Measurements from ENCODE around the gene MAN2A2. TPM values are rescaled to one million over a fixed set of nuclear protein-coding genes. Genes with fewer than 3 reads are reported as not detected.

MAN2A2 gene
- total and polyA plus RNA-seq, 2 of the 8 experiments (the other 6 are each of a cell fraction or from before 2014, with no cell fraction given) = 23.1 to 29.7 TPM

- no peak overlapping the region for H3K27ac ChIP-seq (ENCODE audit: low read depth, low read length)
- no peak overlapping the region for H2AK5ac ChIP-seq (ENCODE audit: low read depth, low read length)
- no peak overlapping the region for H3K14ac ChIP-seq (ENCODE audit: insufficient read length)
- no peak overlapping the region for H2AFZ ChIP-seq (ENCODE audit: low read length)
- H3K4me2 ChIP-seq (ENCODE audit: insufficient read depth in 1 of 2, low read depth in 2 of 2, low read length in 2 of 2) = no peak overlapping the region
- H3K4me3 ChIP-seq (ENCODE audit: extremely low read depth in 1 of 4, insufficient read depth in 2 of 4, low read depth in 3 of 4, low read length in 4 of 4) = no peak overlapping the region
- ChIA-PET CTCF (ENCODE audit: partially characterized antibody) (interaction anchor here (0.6 to 3.3 kb wide), 3 partner anchors 8 to 19 kb away, joined by 3 to 17 read pairs (median 6); no protein-coding TSS in a partner anchor), POLR2A (ENCODE audit: partially characterized antibody) (interaction anchor here (0.6 to 1.6 kb wide), 5 partner anchors 8 to 29 kb away, joined by 3 to 4 read pairs (median 3); no protein-coding TSS in a partner anchor)
- no peaks in the 10 kb centered on the region for H3K4me1 ChIP-seq (replicated peaks in 1 of 4; ENCODE audit: control insufficient read depth in 3 of 4, insufficient read depth in 4 of 4, low read length in 3 of 4)
- no peak overlapping the region; a peak in 1 of 7 replicates for H3K9ac ChIP-seq (replicated peaks in 1 of 4; ENCODE audit: extremely low read depth in 1 of 4, low read depth in 3 of 4, low read length in 3 of 4)
- no peaks in the 10 kb centered on the region for H3K27me3 ChIP-seq (replicated peaks in 1 of 4; ENCODE audit: control insufficient read depth in 3 of 4, extremely low read depth in 1 of 4, insufficient read depth in 3 of 4, low read length in 3 of 4)
- H4K5ac ChIP-seq (ENCODE audit: insufficient read length, low read depth, low read length) = no peak overlapping the region
- H3K36me3 ChIP-seq (ENCODE audit: control insufficient read depth in 2 of 4, insufficient read depth in 4 of 4, low read length in 3 of 4) = peaks cover 44 to 87% (median 75%) of the 10 kb centered on the region in 4 experiments
- H3K9me3 ChIP-seq (ENCODE audit: insufficient read depth in 2 of 2, low read depth in 1 of 2, low read length in 1 of 2) = no peaks in the 10 kb centered on the region
- no peak overlapping the region for H2BK20ac ChIP-seq (ENCODE audit: low read length)
- H3K4ac ChIP-seq (replicated peaks; ENCODE audit: insufficient read length, low read depth, low read length) = no peak overlapping the region
- TF ChIP-seq POU5F1 (IDR thresholded peaks at IDR 0.05; ENCODE audit: low read depth, low read length) (no peak), EZH2 (IDR thresholded peaks at IDR 0.05; ENCODE audit: low read depth, low read length, severe bottlenecking) (no peak), SUZ12 (IDR thresholded peaks at IDR 0.05; ENCODE audit: low read length) (no peak), TBP (IDR thresholded peaks at IDR 0.05; ENCODE audit: low read depth, low read length) (no peak), JUND (IDR thresholded peaks at IDR 0.05; ENCODE audit: low read length) (no peak), EP300 (IDR thresholded peaks at IDR 0.05; ENCODE audit: borderline replicate concordance in 1 of 2, low read depth in 2 of 2, low read length in 2 of 2) (no peak), TEAD4 (IDR thresholded peaks at IDR 0.05; ENCODE audit: low read depth, low read length) (no peak), SIN3A (conservative IDR thresholded peaks at IDR 0.05 in 1 of 2, IDR thresholded peaks at IDR 0.05 in 1 of 2; ENCODE audit: low read depth in 1 of 2, low read length in 2 of 2) (no peak), SP4 (IDR thresholded peaks at IDR 0.05; ENCODE audit: low read length) (no peak)
- TF ChIP-seq, protein P1, sequence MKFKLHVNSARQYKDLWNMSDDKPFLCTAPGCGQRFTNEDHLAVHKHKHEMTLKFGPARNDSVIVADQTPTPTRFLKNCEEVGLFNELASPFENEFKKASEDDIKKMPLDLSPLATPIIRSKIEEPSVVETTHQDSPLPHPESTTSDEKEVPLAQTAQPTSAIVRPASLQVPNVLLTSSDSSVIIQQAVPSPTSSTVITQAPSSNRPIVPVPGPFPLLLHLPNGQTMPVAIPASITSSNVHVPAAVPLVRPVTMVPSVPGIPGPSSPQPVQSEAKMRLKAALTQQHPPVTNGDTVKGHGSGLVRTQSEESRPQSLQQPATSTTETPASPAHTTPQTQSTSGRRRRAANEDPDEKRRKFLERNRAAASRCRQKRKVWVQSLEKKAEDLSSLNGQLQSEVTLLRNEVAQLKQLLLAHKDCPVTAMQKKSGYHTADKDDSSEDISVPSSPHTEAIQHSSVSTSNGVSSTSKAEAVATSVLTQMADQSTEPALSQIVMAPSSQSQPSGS (IDR thresholded peaks at IDR 0.05; ENCODE audit: low read length) = no peak
- H3K23me2 ChIP-seq (ENCODE audit: low read depth, low read length) = no peaks in the 10 kb centered on the region
- H3K79me1 ChIP-seq (ENCODE audit: low read depth, low read length) = no peaks in the 10 kb centered on the region
- no peak overlapping the region for H2BK120ac ChIP-seq (replicated peaks; ENCODE audit: low read depth, low read length)
- H4K8ac ChIP-seq (ENCODE audit: extremely low read depth, insufficient read depth, low read length) = no peak overlapping the region
- peaks cover 4 to 8% of the 10 kb centered on the region in 2 experiments for H4K20me1 ChIP-seq (replicated peaks in 1 of 2; ENCODE audit: control insufficient read depth in 1 of 2, insufficient read depth in 2 of 2, low read length in 2 of 2)
- no peak overlapping the region for H3K56ac ChIP-seq (replicated peaks; ENCODE audit: insufficient read length, low read depth, low read length)
- no peak overlapping the region for H3K23ac ChIP-seq (ENCODE audit: insufficient read length)
- H4K91ac ChIP-seq (replicated peaks; ENCODE audit: insufficient read length, low read length) = no peak overlapping the region
- DNase-seq (ENCODE audit: low read depth in 1 of 2, low spot score in 2 of 2) = no peak
- H2BK12ac ChIP-seq (ENCODE audit: low read depth, low read length) = no peak overlapping the region
- H2BK15ac ChIP-seq (ENCODE audit: low read length) = no peak overlapping the region
- H3K79me2 ChIP-seq (ENCODE audit: control insufficient read depth in 1 of 2, insufficient read depth in 2 of 2, low read length in 2 of 2) = no peaks in the 10 kb centered on the region
- WGBS, 2 experiments (ENCODE audit: extremely low coverage in 1 of 2, insufficient coverage in 1 of 2, insufficient read length in 1 of 2, insufficient replicate concordance in 2 of 2, low coverage in 1 of 2, low lambda C conversion rate in 2 of 2, missing lambda C conversion rate in 1 of 2) = 95% methylated on average over 7 of the region's 7 CpGs; no CpG with 5 or more reads in 1 of the 2 experiments
- no peak overlapping the region for H2BK5ac ChIP-seq (ENCODE audit: low read depth, low read length)
- FAIRE-seq = no peak
- no peak overlapping the region for H3K18ac ChIP-seq (ENCODE audit: extremely low read depth, low read length)
Observed at GRCh38 chr15:90970274-90970673, 67.2 kb downstream of the MAN2A2 start.
